Breast epithelium (tissue), 3 donors: ENCODE data around the gene WDHD1.

Experiments
- CTCF ChIP-seq, 3 donors: fragments of 450-650 bp; IDR thresholded peaks; one replicate each; pipeline ENCODE4 v1.5.1; 2016 to 2017; ENCODE audit warnings: antibody characterized with exemption in 3 of 3, mild to moderate bottlenecking in 3 of 3, moderate library complexity in 3 of 3
- POLR2A ChIP-seq: fragments of 450-650 bp; IDR thresholded peaks from one replicate; pipeline ENCODE4 v1.6.1; 2016; ENCODE audit warnings: antibody characterized with exemption, mild to moderate bottlenecking, moderate library complexity
- POLR2AphosphoS5 ChIP-seq, 3 donors: sonication (generic); formaldehyde crosslinking; IDR thresholded peaks; one replicate each; pipeline ENCODE4 v1.6.1; 2017; ENCODE audit warnings: antibody characterized with exemption in 3 of 3

- TF ChIP-seq CTCF (IDR thresholded peaks at IDR 0.05) (no peak), POLR2A (no peak), POLR2AphosphoS5 (IDR thresholded peaks at IDR 0.05) (no peak)
These were observed 71.8 kb downstream of the WDHD1 start for GRCh38 chr14:54955143-54955542.
